Measurements from ENCODE around the gene ADCY1.

- no peak for TF ChIP-seq GATA2 (IDR thresholded peaks at IDR 0.05; ENCODE audit: low read depth, low read length)
- TF ChIP-seq GATA3 (IDR thresholded peaks at IDR 0.05; ENCODE audit: low read depth, low read length), result no peak
Measured at GRCh38 chr7:45680776-45681175, 106.6 kb downstream of the ADCY1 start.
